OCI-LY7 (cell line): ENCODE results near the gene USP17L21. TPM values are rescaled to one million over a fixed set of nuclear protein-coding genes. Genes with fewer than 3 reads are reported as not detected.
"Not testable (repeated sequence)": the region's sequence is repeated elsewhere in the genome, so short reads cannot be mapped to it uniquely, and the experiment has no call there.

Experiments
- BruUV-seq: library from RNA; stranded (reverse); fragments of 400-500 nt; replicated peaks from 2 replicates; lab custom pipeline; 2021; lab: Mats Ljungman, UMichigan
- CTCF ChIA-PET: fragments of 300-600 bp; sonication (Branson Sonifier 250); formaldehyde crosslinking; loops from one replicate; lab custom pipeline; 2022; ENCODE audit warnings: antibody characterized with exemption; ENCODE audit not compliant: unreplicated experiment; lab: Charles Lee
- POLR2A ChIA-PET: fragments of 300-600 bp; sonication (Branson Sonifier 250); formaldehyde crosslinking; loops from one replicate; lab custom pipeline; 2022; ENCODE audit warnings: antibody characterized with exemption; lab: Charles Lee
- DNase-seq: peaks from one replicate; pipeline ENCODE4 v3.0.0-alpha.2; 2015; ENCODE audit warnings: low spot score
- H2AFZ ChIP-seq: fragments of 200-600 bp; sonication (generic), shearing (Covaris generic); 2 replicates; pipeline ENCODE4 v1.6.1; 2014; ENCODE audit warnings: mild to moderate bottlenecking, antibody characterized with exemption, low read length, moderate library complexity
- H3K27ac ChIP-seq: fragments of 200-600 bp; sonication (generic); 2 replicates; pipeline ENCODE4 v1.5.1; 2014; ENCODE audit warnings: mixed run types, low read depth, mild to moderate bottlenecking, moderate library complexity, low read length, inconsistent platforms; ENCODE audit not compliant: poor library complexity, severe bottlenecking
- H3K36me3 ChIP-seq: fragments of 200-600 bp; sonication (generic); 2 replicates; pipeline ENCODE4 v1.6.1; 2014; ENCODE audit warnings: mild to moderate bottlenecking, antibody characterized with exemption, low read length, moderate library complexity, mixed read lengths; ENCODE audit not compliant: insufficient read depth
- H3K4me1 ChIP-seq: fragments of 200-600 bp; sonication (generic); 2 replicates; pipeline ENCODE4 v1.5.1; 2014; ENCODE audit warnings: mild to moderate bottlenecking, low read length; ENCODE audit not compliant: insufficient read depth, poor library complexity, severe bottlenecking
- H3K4me2 ChIP-seq: fragments of 200-600 bp; sonication (generic); 2 replicates; pipeline ENCODE4 v1.6.1; 2014; ENCODE audit warnings: mild to moderate bottlenecking, low read length
- H3K4me3 ChIP-seq: fragments of 200-600 bp; sonication (generic); 2 replicates; pipeline ENCODE4 v1.5.1; 2014; ENCODE audit warnings: mild to moderate bottlenecking, low read depth, low read length; ENCODE audit not compliant: poor library complexity, severe bottlenecking
- H3K79me2 ChIP-seq: fragments of 200-600 bp; sonication (generic); 2 replicates; pipeline ENCODE4 v1.6.1; 2016; ENCODE audit warnings: low read depth, mild to moderate bottlenecking, low read length, moderate library complexity, mixed read lengths; ENCODE audit not compliant: insufficient read depth
- H3K9me2 ChIP-seq: fragments of 200-600 bp; sonication (generic); 2 replicates; pipeline ENCODE4 v1.6.1; 2016; ENCODE audit warnings: mild to moderate bottlenecking, low read length, mixed read lengths; ENCODE audit not compliant: insufficient read depth
- H3K9me3 ChIP-seq: fragments of 200-600 bp; sonication (generic); 2 replicates; pipeline ENCODE4 v1.6.1; 2014; ENCODE audit warnings: mild to moderate bottlenecking, mixed run types, low read length, mixed read lengths
- H4K20me1 ChIP-seq: fragments of 200-600 bp; sonication (generic); 2 replicates; pipeline ENCODE4 v1.6.1; 2014; ENCODE audit warnings: mild to moderate bottlenecking, antibody characterized with exemption, low read length, moderate library complexity, mixed read lengths; ENCODE audit not compliant: insufficient read depth
- intact Hi-C: fragments of 100-400 bp; cut with micrococcal nuclease; formaldehyde crosslinking; loops from one replicate; pipeline ENCODE4 v1.10.0; 2022; ENCODE audit not compliant: unreplicated experiment
- total RNA-seq, 2 experiments: library from RNA; depleted of rRNA in 1 of 2; stranded (reverse); fragments of >200 nt in 1 of 2; shearing (Covaris generic) in 1 of 2; gene quantifications; 2 replicates each; pipeline ENCODE4 v1.2.3, GENCODE V29; 2014 to 2022

The USP17L21 gene
- total RNA-seq, 2 experiments from 2014 or later: not detected

DNA sequence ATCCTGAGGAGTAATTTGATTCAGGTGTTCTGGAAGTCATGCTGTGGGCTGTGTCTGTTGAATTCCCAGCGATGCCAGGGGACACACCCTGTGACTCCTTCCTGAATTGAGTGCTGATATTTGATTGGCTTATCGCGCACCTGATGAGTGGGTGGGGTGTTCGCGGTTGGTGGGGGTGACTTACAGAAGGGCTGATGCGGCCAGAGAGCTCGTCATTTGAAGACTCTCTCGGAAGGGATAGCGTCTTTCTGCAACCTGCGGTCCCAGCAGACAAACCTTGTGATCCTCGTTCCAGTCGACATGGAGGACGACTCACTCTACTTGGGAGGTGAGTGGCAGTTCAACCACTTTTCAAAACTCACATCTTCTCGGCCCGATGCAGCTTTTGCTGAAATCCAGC lies 28.6 kb upstream of the USP17L21 start, which contains the start of gene USP17L15:
USP17L15 (plus strand) TSS at position 301 of the 400 bp plus-strand sequence; CDS start at position 301, 0 bp downstream.
- H4K20me1 ChIP-seq, intact Hi-C loops, H3K9me2 ChIP-seq, H3K27ac ChIP-seq, H3K4me1 ChIP-seq, H3K4me2 ChIP-seq, H3K36me3 ChIP-seq, POLR2A ChIA-PET, H2AFZ ChIP-seq, H3K79me2 ChIP-seq, H3K9me3 ChIP-seq, BruUV-seq, H3K4me3 ChIP-seq, DNase-seq, CTCF ChIA-PET: not testable (repeated sequence)

DNA sequence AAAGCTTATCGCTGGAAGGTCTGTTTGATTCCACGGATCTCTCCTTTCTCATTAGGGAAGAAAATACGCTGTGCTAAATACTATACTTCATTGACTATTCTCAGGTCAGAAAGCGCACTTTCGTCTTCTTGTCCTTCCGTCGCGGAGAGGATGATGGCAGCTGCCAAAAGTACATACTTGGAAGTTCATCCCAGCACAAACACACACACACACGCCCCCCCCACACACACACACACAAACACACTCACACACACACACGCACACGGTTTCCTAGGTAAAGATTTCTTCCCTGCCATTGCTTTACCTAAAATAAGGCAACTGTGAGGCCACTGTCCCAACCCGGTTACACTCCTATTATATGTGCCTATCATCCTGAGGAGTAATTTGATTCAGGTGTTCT lies 24.2 kb upstream of the USP17L21 start:
- H3K36me3 ChIP-seq, DNase-seq, H3K4me3 ChIP-seq, H4K20me1 ChIP-seq, H3K4me2 ChIP-seq, H2AFZ ChIP-seq, BruUV-seq, H3K4me1 ChIP-seq, H3K79me2 ChIP-seq, CTCF ChIA-PET, POLR2A ChIA-PET, H3K27ac ChIP-seq, H3K9me3 ChIP-seq, H3K9me2 ChIP-seq, intact Hi-C loops: not testable (repeated sequence)

DNA sequence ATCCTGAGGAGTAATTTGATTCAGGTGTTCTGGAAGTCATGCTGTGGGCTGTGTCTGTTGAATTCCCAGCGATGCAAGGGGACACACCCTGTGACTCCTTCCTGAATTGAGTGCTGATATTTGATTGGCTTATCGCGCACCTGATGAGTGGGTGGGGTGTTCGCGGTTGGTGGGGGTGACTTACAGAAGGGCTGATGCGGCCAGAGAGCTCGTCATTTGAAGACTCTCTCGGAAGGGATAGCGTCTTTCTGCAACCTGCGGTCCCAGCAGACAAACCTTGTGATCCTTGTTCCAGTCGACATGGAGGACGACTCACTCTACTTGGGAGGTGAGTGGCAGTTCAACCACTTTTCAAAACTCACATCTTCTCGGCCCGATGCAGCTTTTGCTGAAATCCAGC lies 19.1 kb upstream of the USP17L21 start, which contains the start of gene USP17L17:
USP17L17 (plus strand) TSS at position 301 of the 400 bp plus-strand sequence; CDS start at position 301, 0 bp downstream.
- intact Hi-C loops, H3K79me2 ChIP-seq, POLR2A ChIA-PET, H3K4me2 ChIP-seq, BruUV-seq, H3K9me3 ChIP-seq, H3K4me1 ChIP-seq, H3K4me3 ChIP-seq, H2AFZ ChIP-seq, H3K9me2 ChIP-seq, H4K20me1 ChIP-seq, H3K36me3 ChIP-seq, CTCF ChIA-PET, H3K27ac ChIP-seq, DNase-seq: not testable (repeated sequence)

DNA sequence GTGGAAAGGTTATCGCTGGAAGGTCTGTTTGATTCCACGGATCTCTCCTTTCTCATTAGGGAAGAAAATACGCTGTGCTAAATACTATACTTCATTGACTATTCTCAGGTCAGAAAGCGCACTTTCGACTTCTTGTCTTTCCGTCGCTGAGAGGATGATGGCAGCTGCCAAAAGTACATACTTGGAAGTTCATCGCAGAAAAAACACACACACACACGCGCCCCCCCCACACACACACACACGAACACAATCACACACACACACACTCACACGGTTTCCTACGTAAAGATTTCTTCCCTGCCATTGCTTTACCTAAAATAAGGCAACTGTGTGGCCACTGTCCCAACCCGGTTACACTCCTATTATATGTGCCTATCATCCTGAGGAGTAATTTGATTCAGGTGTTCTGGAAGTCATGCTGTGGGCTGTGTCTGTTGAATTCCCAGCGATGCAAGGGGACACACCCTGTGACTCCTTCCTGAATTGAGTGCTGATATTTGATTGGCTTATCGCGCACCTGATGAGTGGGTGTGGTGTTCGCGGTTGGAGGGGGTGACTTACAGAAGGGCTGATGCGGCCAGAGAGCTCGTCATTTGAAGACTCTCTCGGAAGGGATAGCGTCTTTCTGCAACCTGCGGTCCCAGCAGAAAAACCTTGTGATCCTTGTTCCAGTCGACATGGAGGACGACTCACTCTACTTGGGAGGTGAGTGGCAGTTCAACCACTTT lies 14.6 kb upstream of the USP17L21 start, which contains the start of gene USP17L18:
USP17L18 (plus strand) TSS at position 678 of the 728 bp plus-strand sequence; CDS start at position 678, 0 bp downstream.
- H3K79me2 ChIP-seq, H2AFZ ChIP-seq, H3K4me2 ChIP-seq, BruUV-seq, H3K36me3 ChIP-seq, CTCF ChIA-PET, H3K9me2 ChIP-seq, DNase-seq, H4K20me1 ChIP-seq, H3K4me1 ChIP-seq, H3K27ac ChIP-seq, H3K4me3 ChIP-seq, intact Hi-C loops, H3K9me3 ChIP-seq, POLR2A ChIA-PET: not testable (repeated sequence)

DNA sequence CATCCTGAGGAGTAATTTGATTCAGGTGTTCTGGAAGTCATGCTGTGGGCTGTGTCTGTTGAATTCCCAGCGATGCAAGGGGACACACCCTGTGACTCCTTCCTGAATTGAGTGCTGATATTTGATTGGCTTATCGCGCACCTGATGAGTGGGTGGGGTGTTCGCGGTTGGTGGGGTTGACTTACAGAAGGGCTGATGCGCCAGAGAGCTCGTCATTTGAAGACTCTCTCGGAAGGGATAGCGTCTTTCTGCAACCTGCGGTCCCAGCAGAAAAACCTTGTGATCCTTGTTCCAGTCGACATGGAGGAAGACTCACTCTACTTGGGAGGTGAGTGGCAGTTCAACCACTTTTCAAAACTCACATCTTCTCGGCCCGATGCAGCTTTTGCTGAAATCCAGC lies 9.6 kb upstream of the USP17L21 start, which contains the start of gene USP17L19:
USP17L19 (plus strand) TSS at position 301 of the 400 bp plus-strand sequence; CDS start at position 301, 0 bp downstream.
- BruUV-seq, intact Hi-C loops, DNase-seq, H3K9me2 ChIP-seq, H4K20me1 ChIP-seq, H3K4me1 ChIP-seq, H3K27ac ChIP-seq, H3K36me3 ChIP-seq, H3K4me3 ChIP-seq, CTCF ChIA-PET, H3K9me3 ChIP-seq, H2AFZ ChIP-seq, POLR2A ChIA-PET, H3K79me2 ChIP-seq, H3K4me2 ChIP-seq: not testable (repeated sequence)

DNA sequence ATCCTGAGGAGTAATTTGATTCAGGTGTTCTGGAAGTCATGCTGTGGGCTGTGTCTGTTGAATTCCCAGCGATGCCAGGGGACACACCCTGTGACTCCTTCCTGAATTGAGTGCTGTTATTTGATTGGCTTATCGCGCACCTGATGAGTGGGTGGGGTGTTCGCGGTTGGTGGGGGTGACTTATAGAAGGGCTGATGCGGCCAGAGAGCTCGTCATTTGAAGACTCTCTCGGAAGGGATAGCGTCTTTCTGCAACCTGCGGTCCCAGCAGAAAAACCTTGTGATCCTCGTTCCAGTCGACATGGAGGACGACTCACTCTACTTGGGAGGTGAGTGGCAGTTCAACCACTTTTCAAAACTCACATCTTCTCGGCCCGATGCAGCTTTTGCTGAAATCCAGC lies 4.8 kb upstream of the USP17L21 start, which contains the start of gene USP17L20:
USP17L20 (plus strand) TSS at position 301 of the 400 bp plus-strand sequence; CDS start at position 301, 0 bp downstream.
- H3K4me1 ChIP-seq, BruUV-seq, H3K9me2 ChIP-seq, H3K4me3 ChIP-seq, POLR2A ChIA-PET, H2AFZ ChIP-seq, H3K27ac ChIP-seq, DNase-seq, CTCF ChIA-PET, H4K20me1 ChIP-seq, H3K79me2 ChIP-seq, H3K36me3 ChIP-seq, intact Hi-C loops, H3K9me3 ChIP-seq, H3K4me2 ChIP-seq: not testable (repeated sequence)
